Esophagus muscularis mucosa (tissue), 3 donors: ENCODE data around the gene KDM7A.

Source experiments
- POLR2A ChIP-seq: fragments of 450-650 bp; IDR thresholded peaks from one replicate; pipeline ENCODE4 v1.6.1; 2017; ENCODE audit warnings: antibody characterized with exemption, moderate library complexity, mild to moderate bottlenecking, low read depth
- TF ChIP-seq, protein P1 (sequence below), 3 experiments: fragments of 200-600 bp in 2 of 3; fragments of 450-650 bp in 1 of 3; sonication (generic) in 2 of 3; IDR thresholded peaks; one replicate each; pipeline ENCODE4 v1.5.1; 2017 to 2019; ENCODE audit warnings: antibody characterized with exemption in 3 of 3, mild to moderate bottlenecking in 2 of 3, moderate library complexity in 1 of 3

- TF ChIP-seq POLR2A, result no peak
- TF ChIP-seq, protein P1, sequence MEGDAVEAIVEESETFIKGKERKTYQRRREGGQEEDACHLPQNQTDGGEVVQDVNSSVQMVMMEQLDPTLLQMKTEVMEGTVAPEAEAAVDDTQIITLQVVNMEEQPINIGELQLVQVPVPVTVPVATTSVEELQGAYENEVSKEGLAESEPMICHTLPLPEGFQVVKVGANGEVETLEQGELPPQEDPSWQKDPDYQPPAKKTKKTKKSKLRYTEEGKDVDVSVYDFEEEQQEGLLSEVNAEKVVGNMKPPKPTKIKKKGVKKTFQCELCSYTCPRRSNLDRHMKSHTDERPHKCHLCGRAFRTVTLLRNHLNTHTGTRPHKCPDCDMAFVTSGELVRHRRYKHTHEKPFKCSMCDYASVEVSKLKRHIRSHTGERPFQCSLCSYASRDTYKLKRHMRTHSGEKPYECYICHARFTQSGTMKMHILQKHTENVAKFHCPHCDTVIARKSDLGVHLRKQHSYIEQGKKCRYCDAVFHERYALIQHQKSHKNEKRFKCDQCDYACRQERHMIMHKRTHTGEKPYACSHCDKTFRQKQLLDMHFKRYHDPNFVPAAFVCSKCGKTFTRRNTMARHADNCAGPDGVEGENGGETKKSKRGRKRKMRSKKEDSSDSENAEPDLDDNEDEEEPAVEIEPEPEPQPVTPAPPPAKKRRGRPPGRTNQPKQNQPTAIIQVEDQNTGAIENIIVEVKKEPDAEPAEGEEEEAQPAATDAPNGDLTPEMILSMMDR (IDR thresholded peaks at IDR 0.05), result no peak
Observed at GRCh38 chr7:140215281-140215680, 38.5 kb upstream of the KDM7A start.
